Measurements from ENCODE around the gene NOD2.
A peak's percentile ranks its signal among the peaks of the same experiment; 100 is the strongest.

Gene NOD2

GRCh38 chr16:50696575-50697420, 3.4 kb downstream of the NOD2 start:
- no peaks in the 10 kb centered on the region; the same call in 1 of the 2 replicates for H3K36me3 ChIP-seq (ENCODE audit: control insufficient read depth, insufficient read depth, low read length)
- DNase-seq (ENCODE audit: extremely low read depth, insufficient read length), result peak; percentile 67
- no peaks in the 10 kb centered on the region for H3K27me3 ChIP-seq (replicated peaks; ENCODE audit: control insufficient read depth, insufficient read depth, low read length)
- no peak overlapping the region for H3K4me3 ChIP-seq (replicated peaks; ENCODE audit: low read depth, low read length)
- no peak for TF ChIP-seq CTCF (IDR thresholded peaks at IDR 0.05; ENCODE audit: insufficient read depth, low read length, poor library complexity, severe bottlenecking)

- no peaks in the 10 kb centered on the region; the same call in 1 of the 2 replicates for H3K36me3 ChIP-seq (ENCODE audit: control insufficient read depth, insufficient read depth, low read length)
- peak overlapping the region; percentile 60 for H3K4me3 ChIP-seq (replicated peaks; ENCODE audit: low read depth, low read length)
- no peak for DNase-seq (ENCODE audit: extremely low read depth, insufficient read length)
- TF ChIP-seq CTCF (IDR thresholded peaks at IDR 0.05; ENCODE audit: insufficient read depth, low read length, poor library complexity, severe bottlenecking), result no peak
- no peaks in the 10 kb centered on the region for H3K27me3 ChIP-seq (replicated peaks; ENCODE audit: control insufficient read depth, insufficient read depth, low read length)
Observed at GRCh38 chr16:50697421-50697715, 4.0 kb downstream of the NOD2 start.

GRCh38 chr16:50697881-50698767, 4.7 kb downstream of the NOD2 start:
- Histone ChIP-seq H3K27me3 (replicated peaks; ENCODE audit: control insufficient read depth, insufficient read depth, low read length) (no peaks in the 10 kb centered on the region), H3K36me3 (ENCODE audit: control insufficient read depth, insufficient read depth, low read length) (no peaks in the 10 kb centered on the region; the same call in 1 of the 2 replicates), H3K4me3 (replicated peaks; ENCODE audit: low read depth, low read length) (peak overlapping the region; percentile 60)
- DNase-seq (ENCODE audit: extremely low read depth, insufficient read length), result peak; percentile 73
- TF ChIP-seq CTCF (IDR thresholded peaks at IDR 0.05; ENCODE audit: insufficient read depth, low read length, poor library complexity, severe bottlenecking), result no peak

GRCh38 chr16:50699326-50700159, 6.1 kb downstream of the NOD2 start:
- H3K36me3 ChIP-seq (ENCODE audit: control insufficient read depth, insufficient read depth, low read length), result no peaks in the 10 kb centered on the region; the same call in 1 of the 2 replicates
- DNase-seq (ENCODE audit: extremely low read depth, insufficient read length), result no peak
- H3K27me3 ChIP-seq (replicated peaks; ENCODE audit: control insufficient read depth, insufficient read depth, low read length), result no peaks in the 10 kb centered on the region
- no peak overlapping the region for H3K4me3 ChIP-seq (replicated peaks; ENCODE audit: low read depth, low read length)
- no peak for TF ChIP-seq CTCF (IDR thresholded peaks at IDR 0.05; ENCODE audit: insufficient read depth, low read length, poor library complexity, severe bottlenecking)

GRCh38 chr16:50702725-50703124, 9.3 kb downstream of the NOD2 start:
- H3K36me3 ChIP-seq (ENCODE audit: control insufficient read depth, insufficient read depth, low read length), result no peaks in the 10 kb centered on the region; the same call in 1 of the 2 replicates

More at GRCh38 chr16:50702725-50703124, 9.3 kb downstream of the NOD2 start:
- no peak for DNase-seq (ENCODE audit: extremely low read depth, insufficient read length)
- Histone ChIP-seq H3K4me3 (replicated peaks; ENCODE audit: low read depth, low read length) (no peak overlapping the region), H3K27me3 (replicated peaks; ENCODE audit: control insufficient read depth, insufficient read depth, low read length) (no peaks in the 10 kb centered on the region)
- no peak for TF ChIP-seq CTCF (IDR thresholded peaks at IDR 0.05; ENCODE audit: insufficient read depth, low read length, poor library complexity, severe bottlenecking)
